Activated T-helper 1 cell treated with anti-CD3 and anti-CD28 coated beads, Interleukin-12 subunit alpha, Interleukin-12 subunit beta, Interleukin-2, Interleukin-4 antibody, amounts not matched to agents 30 ng/mL and 10 ng/mL and 1 ng/mL, durations not matched to agents 14 hours and 24 hours and 36 hours (primary cell): ENCODE measurements around the gene CCNL1. TPM values are rescaled to one million over a fixed set of nuclear protein-coding genes. Genes with fewer than 3 reads are reported as not detected.
"Not testable (repeated sequence)": the region's sequence is repeated elsewhere in the genome, so short reads cannot be mapped to it uniquely, and the experiment has no call there.

Experiments
- DNase-seq: peaks from one replicate; pipeline ENCODE4 v3.0.0; 2021; ENCODE audit warnings: low spot score
- H3K27ac Mint-ChIP-seq: one replicate; pipeline ENCODE4 v1.8.0; 2021; ENCODE audit warnings: mild to moderate bottlenecking, mixed read lengths
- H3K27me3 Mint-ChIP-seq: one replicate; pipeline ENCODE4 v1.8.0; 2022; ENCODE audit warnings: mild to moderate bottlenecking, moderate library complexity, mixed read lengths; ENCODE audit not compliant: insufficient read depth
- H3K36me3 Mint-ChIP-seq: one replicate; pipeline ENCODE4 v1.8.0; 2021; ENCODE audit warnings: low read depth, mixed read lengths
- H3K4me1 Mint-ChIP-seq: one replicate; pipeline ENCODE4 v1.8.0; 2021; ENCODE audit warnings: low read depth, mixed read lengths
- H3K4me3 Mint-ChIP-seq: one replicate; pipeline ENCODE4 v1.8.0; 2021; ENCODE audit warnings: mild to moderate bottlenecking, moderate library complexity, mixed read lengths
- H3K9me3 Mint-ChIP-seq: one replicate; pipeline ENCODE4 v1.8.0; 2021; ENCODE audit warnings: mixed read lengths
- intact Hi-C: fragments of 100-400 bp; cut with micrococcal nuclease; formaldehyde crosslinking; loops from one replicate; pipeline ENCODE4 v1.15.1; 2024
- total RNA-seq: library from RNA; stranded (reverse); gene quantifications from 2 replicates; pipeline ENCODE4 v1.2.3, GENCODE V29; 2022

The CCNL1 gene
- total RNA-seq, 1 donor from 2014 or later: 167 TPM

DNA sequence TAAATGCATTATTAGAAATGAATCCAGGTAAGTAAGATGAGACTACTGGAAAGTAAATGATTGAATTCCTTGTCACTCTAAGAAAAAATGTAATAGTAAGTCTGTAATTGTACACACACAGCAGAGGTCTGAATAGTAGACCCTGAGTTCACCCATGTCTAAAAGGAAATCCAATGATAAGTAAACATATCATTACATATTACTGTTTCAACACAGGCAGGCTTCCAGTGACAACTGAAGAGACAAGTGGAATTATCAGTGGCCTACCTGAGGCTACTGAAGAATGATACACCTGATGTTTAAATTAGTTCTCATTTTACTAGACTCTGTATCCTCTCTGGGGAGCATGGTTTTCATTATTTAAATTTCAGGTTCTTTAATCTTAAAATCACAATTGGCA is 6.2 kb upstream of the CCNL1 start:
- H3K9me3 Mint-ChIP-seq: no peaks in the 10 kb centered on the region
- H3K36me3 Mint-ChIP-seq: peaks cover 6% of the 10 kb centered on the region
- peaks cover 28% of the 10 kb centered on the region for H3K4me1 Mint-ChIP-seq
- no peak for DNase-seq
- no peak overlapping the region for H3K4me3 Mint-ChIP-seq
- no peak overlapping the region for H3K27ac Mint-ChIP-seq
- intact Hi-C loops: loop anchor here (1.0 kb wide), 1 partner anchor 8 kb away; no protein-coding TSS in a partner anchor
- H3K27me3 Mint-ChIP-seq: no peaks in the 10 kb centered on the region

DNA sequence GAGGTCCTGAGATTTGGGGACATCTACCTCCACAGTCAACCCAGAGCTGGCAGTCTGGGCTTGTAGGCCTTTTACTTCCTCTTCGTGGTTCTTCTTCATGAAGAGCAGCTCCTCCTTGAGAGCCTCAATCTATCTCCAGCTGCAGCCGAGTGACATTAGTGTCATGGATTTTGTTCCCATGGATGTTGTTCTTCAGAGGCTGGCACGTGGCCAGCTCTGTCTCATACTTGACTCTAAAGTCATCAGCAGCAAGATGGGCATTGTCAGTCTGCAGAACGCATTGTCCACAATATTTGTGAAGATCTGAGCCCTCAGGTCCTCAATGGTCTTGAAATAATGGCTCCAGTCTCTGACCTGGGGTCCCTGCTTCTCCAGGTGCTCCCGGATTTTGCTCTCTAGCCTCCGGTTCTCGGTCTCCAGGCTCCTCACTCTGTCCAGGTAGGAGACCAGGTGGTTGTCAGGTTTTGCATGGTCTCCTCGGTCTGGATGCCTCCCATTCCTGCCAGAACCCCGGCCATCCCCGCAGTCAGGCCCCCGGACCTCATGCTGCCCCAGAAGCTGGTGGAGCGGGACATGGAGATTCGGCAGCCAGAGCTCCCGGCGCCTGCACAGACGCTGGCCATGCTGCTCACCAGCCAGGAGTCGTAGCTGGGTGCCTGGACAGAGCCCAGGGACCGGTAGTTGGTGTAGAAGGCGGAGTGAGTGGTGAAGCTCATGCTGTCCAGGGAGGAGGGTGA is 3.4 kb upstream of the CCNL1 start:
- intact Hi-C loops: no loop called here
- Mint-ChIP-seq H3K36me3 (peaks cover 16% of the 10 kb centered on the region), H3K27ac (peak overlapping the region; percentile 40), H3K4me3 (no peak overlapping the region), H3K9me3 (no peaks in the 10 kb centered on the region), H3K4me1 (peaks cover 35% of the 10 kb centered on the region), H3K27me3 (no peaks in the 10 kb centered on the region)
- no peak for DNase-seq

DNA sequence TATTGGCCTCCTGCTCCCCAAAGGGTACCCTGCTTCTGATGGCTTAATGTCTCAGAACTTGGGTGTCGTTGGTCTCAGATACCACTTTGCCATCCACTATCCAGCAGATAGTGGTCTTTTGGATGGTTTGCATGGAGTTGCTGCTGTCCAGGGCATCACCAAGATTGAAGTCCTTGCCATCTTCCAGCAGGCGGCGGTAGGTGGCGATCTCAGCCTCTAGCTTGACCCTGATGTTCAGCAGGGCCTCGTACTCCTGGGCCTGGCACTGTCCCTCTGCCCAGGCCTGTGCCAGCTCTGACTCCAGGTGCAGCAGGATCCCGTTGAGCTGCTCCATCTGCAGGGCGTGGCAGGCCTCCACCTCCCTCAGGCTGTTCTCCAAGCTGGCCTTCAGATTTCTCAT is 2.7 kb upstream of the CCNL1 start:
- DNase-seq, H3K27ac Mint-ChIP-seq, intact Hi-C loops, H3K27me3 Mint-ChIP-seq, H3K4me3 Mint-ChIP-seq, H3K9me3 Mint-ChIP-seq: not testable (repeated sequence)
- Mint-ChIP-seq H3K4me1 (peaks cover 42% of the 10 kb centered on the region), H3K36me3 (peaks cover 23% of the 10 kb centered on the region)

DNA sequence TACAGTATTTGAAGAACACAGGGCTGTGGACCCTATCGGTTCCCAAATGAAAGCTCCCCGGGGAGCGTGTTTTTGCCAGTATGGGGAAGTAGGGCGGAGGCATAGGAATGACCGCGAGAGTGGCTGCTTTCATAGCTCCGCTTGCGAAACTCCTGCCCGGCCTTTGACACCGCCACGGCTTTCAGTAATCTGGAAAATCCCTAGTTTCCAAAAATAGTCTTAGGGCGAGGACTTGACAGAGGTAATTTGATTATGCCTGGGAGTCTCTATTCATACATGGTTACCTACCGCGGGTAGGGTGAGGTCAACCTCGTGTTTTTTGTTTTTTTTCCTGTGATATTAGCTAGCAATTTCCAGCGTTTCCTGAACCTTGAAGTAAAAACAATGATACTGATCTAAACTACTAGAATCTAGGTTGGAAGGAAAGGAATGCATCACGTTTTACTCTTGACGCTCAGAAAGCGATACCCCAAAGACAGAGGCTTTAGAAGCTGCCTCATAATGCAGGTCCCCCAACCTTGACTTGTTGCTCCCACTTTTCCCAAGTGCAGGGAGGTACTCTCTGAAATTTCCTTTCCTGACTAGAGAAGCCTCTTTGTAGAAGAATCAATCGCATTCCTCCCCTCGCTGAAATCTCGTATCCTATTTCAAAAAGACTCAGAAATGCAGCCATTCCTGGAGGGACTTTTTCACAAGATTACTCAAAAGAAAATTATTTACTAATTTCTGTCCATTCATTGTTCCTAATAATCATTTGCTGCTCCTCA is 894 bp upstream of the CCNL1 start:
- H3K27me3 Mint-ChIP-seq: no peaks in the 10 kb centered on the region
- DNase-seq: peak; percentile 62
- H3K27ac Mint-ChIP-seq: peak overlapping the region; percentile 94
- H3K9me3 Mint-ChIP-seq: no peaks in the 10 kb centered on the region
- H3K36me3 Mint-ChIP-seq: peaks cover 40% of the 10 kb centered on the region
- peaks cover 56% of the 10 kb centered on the region for H3K4me1 Mint-ChIP-seq
- intact Hi-C loops: loop anchor here (1.0 kb wide), 9 partner anchors 9 to 1307 kb away; partner anchors contain the start of genes SLC33A1, SSR3 and TIPARP
- peak overlapping the region; percentile 93 for H3K4me3 Mint-ChIP-seq

DNA sequence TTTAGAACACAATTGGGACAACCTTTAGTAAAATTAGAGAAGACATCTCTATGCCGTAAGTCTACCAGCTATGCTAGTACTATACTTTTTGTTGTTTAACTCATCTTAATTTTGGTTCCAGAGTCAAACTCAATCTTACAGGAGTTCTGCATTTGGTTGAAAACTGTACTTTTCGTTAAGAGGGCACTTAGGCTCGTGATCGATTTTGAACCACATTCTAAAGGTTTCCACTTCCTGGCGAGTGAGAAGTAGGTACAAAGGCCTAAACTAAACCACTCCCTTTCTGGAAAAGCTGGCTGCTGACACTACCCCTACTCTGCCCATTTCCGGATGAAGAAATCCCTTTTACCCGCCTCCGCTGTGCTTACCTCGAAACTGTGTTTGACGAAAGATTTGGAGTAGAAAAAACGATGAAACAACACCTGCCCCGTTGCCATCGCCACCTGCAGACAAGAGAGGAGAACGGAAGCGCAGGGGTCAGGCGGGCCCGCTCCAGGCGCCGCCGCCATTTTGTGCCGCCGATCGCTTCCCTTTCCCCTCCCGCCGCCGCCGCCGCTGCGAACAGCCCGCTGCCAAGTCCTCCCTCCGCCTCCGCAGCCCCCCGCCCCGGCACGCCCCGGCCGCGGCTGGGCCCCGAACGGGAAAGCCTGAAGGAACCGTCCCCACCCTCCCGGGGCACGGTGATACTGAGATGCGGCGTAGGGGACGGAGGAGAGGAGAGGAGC is 748 bp downstream of the CCNL1 start:
- peak; percentile 76 for DNase-seq
- H3K27me3 Mint-ChIP-seq: no peaks in the 10 kb centered on the region
- H3K4me3 Mint-ChIP-seq: peak overlapping the region; percentile 93
- peaks cover 57% of the 10 kb centered on the region for H3K36me3 Mint-ChIP-seq
- intact Hi-C loops: loop anchor here (1.0 to 5.0 kb wide), 3 partner anchors 29 to 1287 kb away; partner anchors contain the start of gene GMPS
- H3K27ac Mint-ChIP-seq: peak overlapping the region; percentile 94
- H3K4me1 Mint-ChIP-seq: peaks cover 69% of the 10 kb centered on the region
- H3K9me3 Mint-ChIP-seq: no peaks in the 10 kb centered on the region

DNA sequence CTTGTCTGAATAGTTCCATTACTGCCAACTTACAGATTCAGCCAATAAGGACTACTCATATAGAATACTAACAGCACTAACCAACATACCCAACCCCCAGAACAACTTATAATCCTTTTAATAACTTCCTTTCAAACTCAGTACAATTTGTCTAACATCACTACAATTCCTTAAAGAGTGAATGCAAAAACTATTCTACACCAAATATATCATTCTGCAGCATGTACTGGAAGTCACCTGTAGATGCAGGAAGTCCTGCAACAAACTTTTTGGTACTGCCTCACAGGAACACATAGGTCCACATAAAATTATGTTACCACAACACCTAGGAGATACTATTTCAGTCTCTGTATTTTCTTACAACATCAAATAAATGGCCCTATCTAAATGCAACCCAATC is 2.1 kb downstream of the CCNL1 start:
- H3K9me3 Mint-ChIP-seq: no peaks in the 10 kb centered on the region
- no peak for DNase-seq
- intact Hi-C loops: loop anchor here (1.0 to 5.0 kb wide), 4 partner anchors 9 to 1286 kb away; partner anchors contain the start of gene GMPS
- peak overlapping the region; percentile 93 for H3K4me3 Mint-ChIP-seq
- peaks cover 64% of the 10 kb centered on the region for H3K36me3 Mint-ChIP-seq
- H3K27ac Mint-ChIP-seq: peak overlapping the region; percentile 94
- H3K27me3 Mint-ChIP-seq: no peaks in the 10 kb centered on the region
- H3K4me1 Mint-ChIP-seq: peaks cover 75% of the 10 kb centered on the region

DNA sequence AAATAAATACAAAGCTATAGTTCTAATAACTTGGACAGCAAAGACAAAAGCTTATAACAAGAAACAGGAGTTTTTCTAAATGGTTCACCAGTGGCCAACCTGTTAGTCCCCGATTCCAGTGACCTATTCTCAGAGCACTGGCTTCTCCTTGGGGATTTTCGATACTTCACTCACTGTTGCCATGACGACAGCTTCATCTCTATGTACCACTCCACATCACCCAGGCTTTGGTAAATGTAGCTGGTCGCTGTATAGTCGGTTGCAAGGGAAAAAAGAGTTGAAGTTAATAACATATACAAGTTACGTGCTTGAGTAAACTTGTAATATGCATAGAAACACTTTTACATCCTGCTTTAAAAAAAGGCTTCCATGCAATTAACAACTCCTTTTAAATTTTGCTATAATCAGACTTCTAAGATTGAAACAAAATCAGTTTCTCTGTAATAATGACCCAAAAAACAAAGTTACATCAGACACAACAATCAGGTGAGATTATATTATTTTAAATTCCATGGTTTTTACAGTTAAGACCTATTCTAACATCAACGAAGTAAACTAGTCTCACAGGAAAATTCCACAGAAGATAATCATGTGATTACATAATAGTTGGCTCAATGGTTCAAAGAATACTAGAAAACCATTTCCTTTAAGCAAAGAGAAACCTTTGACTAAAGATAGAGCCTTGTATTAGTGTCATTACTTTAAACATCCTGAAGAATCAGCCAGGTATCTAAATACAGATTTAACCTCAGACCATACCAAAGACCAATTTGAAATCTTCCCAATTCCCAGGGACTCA is 2.9 kb downstream of the CCNL1 start:
- no peaks in the 10 kb centered on the region for H3K9me3 Mint-ChIP-seq
- no peaks in the 10 kb centered on the region for H3K27me3 Mint-ChIP-seq
- H3K4me3 Mint-ChIP-seq: peak overlapping the region; percentile 93
- peaks cover 71% of the 10 kb centered on the region for H3K4me1 Mint-ChIP-seq
- H3K27ac Mint-ChIP-seq: peak overlapping the region; percentile 55
- DNase-seq: no peak
- intact Hi-C loops: loop anchor here (1.0 to 5.0 kb wide), 3 partner anchors 8 to 1285 kb away; partner anchors contain the start of gene GMPS
- H3K36me3 Mint-ChIP-seq: peaks cover 67% of the 10 kb centered on the region

DNA sequence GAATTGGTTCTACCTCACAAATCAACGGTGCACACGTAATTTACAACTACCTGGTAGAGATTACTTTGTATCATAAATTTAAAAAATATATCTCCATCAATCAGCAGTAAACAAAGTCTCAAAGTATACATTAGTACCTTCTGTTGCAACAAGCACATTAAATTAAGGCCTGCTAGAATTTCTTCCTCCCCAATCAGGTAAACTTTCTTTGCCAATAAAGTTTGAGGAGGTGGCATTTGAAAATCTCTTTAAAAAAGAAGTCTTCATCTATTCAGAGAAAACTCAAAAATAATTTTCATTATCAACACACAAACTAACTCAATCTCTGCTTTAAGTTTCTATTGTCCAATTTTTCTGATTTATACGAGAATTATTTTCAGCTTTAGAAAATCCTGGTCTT is 4.4 kb downstream of the CCNL1 start:
- Mint-ChIP-seq H3K27me3 (no peaks in the 10 kb centered on the region), H3K4me3 (peak overlapping the region; percentile 93), H3K4me1 (peaks cover 76% of the 10 kb centered on the region), H3K27ac (no peak overlapping the region), H3K9me3 (no peaks in the 10 kb centered on the region), H3K36me3 (peaks cover 82% of the 10 kb centered on the region)
- no peak for DNase-seq
- intact Hi-C loops: loop anchor here (5.0 kb wide), 1 partner anchor 1283 kb away; the partner anchor contains the start of gene GMPS

DNA sequence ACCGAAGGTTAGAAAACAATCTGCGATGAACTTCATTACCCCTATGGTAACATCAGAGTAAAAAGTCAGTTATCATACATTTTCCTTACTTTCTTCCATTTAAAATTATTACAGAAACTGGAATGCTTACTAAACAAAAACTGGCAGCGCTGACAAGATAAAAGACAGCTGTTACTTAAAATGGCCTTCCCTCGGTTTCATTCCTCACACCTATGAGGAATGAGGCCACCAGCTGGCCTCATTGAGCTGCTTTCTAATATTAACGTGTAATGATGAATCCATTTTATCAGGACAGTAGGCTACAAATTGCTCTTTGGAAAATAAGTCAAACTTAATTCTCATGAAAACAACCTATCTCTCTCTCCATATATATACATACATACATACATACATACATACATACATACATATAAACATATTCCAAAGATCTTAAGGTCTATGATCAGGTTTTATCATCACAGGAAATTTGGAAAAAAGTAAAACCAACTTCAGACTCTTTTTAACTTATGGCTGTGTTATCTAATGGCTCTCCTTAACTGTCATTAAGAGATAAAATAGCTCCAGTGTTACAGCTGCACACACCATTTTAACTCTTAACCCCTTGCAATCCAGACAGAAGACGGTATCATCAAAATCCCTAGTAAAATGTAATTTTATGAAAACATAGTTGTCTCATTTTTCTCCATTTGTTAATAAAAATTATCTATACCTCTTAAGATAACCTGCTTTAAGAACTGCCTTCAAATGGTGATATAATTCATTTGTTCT is 5.2 kb downstream of the CCNL1 start:
- Mint-ChIP-seq H3K4me3 (peak overlapping the region; percentile 85), H3K4me1 (peaks cover 75% of the 10 kb centered on the region), H3K36me3 (peaks cover 85% of the 10 kb centered on the region), H3K27ac (peak overlapping the region; percentile 45), H3K9me3 (no peaks in the 10 kb centered on the region), H3K27me3 (no peaks in the 10 kb centered on the region)
- intact Hi-C loops: loop anchor here (5.0 kb wide), 1 partner anchor 1282 kb away; the partner anchor contains the start of gene GMPS
- no peak for DNase-seq

DNA sequence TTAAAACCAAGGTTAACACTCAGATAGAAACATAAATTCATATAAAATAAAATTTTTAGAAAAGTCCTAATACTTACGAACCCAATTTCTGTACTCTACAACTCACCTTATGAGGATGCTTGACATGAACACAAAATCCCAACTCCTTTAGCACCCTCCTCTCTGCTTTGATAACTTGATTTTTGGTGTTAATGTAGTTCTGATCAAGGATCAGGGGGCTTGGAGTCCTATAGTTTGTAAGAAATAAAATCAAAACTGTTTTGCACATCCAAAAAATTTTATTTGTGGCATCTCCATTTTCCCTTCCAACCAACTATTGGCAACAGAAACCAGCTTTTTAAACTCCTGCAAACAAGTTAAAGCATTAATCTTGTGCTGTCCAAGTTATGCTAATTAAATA is 7.0 kb downstream of the CCNL1 start:
- H3K4me1 Mint-ChIP-seq: peaks cover 73% of the 10 kb centered on the region
- H3K27ac Mint-ChIP-seq: no peak overlapping the region
- peaks cover 87% of the 10 kb centered on the region for H3K36me3 Mint-ChIP-seq
- intact Hi-C loops: loop anchor here (1.0 kb wide), 1 partner anchor 7 kb away; the partner anchor contains the start of gene CCNL1
- no peaks in the 10 kb centered on the region for H3K27me3 Mint-ChIP-seq
- H3K4me3 Mint-ChIP-seq: peak overlapping the region; percentile 1
- no peaks in the 10 kb centered on the region for H3K9me3 Mint-ChIP-seq
- no peak for DNase-seq

DNA sequence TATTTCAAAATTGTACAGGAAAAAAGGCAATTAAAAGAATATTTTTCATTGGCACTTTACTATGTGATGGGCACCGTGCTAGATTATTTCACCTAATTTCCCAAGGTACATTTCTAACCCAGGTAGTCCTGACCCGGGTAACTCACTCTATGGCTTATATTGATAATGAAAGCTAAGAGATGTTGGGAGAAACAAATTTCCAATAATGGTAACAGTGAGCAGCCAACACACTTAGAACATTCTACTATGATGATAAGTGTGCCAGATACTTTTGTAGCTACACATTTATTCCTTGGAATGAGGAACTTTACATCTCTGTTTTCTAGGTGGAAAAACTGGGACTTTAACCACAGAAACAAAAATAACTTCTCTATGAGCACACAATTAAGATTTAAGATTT is 7.5 kb downstream of the CCNL1 start:
- intact Hi-C loops: loop anchor here (1.0 kb wide), 1 partner anchor 8 kb away; the partner anchor contains the start of gene CCNL1
- Mint-ChIP-seq H3K9me3 (no peaks in the 10 kb centered on the region), H3K36me3 (peaks cover 85% of the 10 kb centered on the region), H3K27me3 (no peaks in the 10 kb centered on the region), H3K4me1 (peaks cover 69% of the 10 kb centered on the region), H3K4me3 (no peak overlapping the region), H3K27ac (no peak overlapping the region)
- no peak for DNase-seq
